Stimulated activated CD4-positive, alpha-beta T cell treated with anti-CD3 and anti-CD28 coated beads, Interleukin-12 subunit alpha, Interleukin-12 subunit beta, amount 100 ng/mL, for 24 hours (primary cell): ENCODE measurements around the gene S100A6.

Experiments used
- DNase-seq, 2 experiments: peaks; one replicate each; pipeline ENCODE4 v3.0.0-alpha.2; 2020; ENCODE audit warnings: low read depth in 2 of 2

Gene S100A6

DNA sequence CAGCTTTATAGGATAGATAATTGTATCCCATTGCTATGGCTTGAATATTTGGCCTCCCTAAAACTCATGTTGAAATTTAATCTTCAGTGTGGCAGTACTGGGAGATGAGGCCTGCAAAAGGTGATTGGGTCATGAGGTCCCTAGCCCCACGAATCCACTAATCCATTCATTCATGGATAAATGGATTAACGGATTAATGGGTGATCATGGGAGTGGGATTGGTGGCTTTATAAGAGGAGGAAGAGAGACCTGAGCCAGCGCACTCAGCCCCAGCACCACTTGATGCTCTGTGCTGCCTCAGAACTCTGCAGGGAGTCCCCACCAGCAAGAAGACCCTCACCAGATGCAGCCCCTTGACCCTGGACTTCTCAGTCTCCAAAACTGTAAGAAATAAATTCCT lies 32.0 kb downstream of the S100A6 start:
- no peak for DNase-seq

GRCh38 chr1:153498746-153499145 lies 37.0 kb downstream of the S100A6 start:
- DNase-seq: no peak

DNA sequence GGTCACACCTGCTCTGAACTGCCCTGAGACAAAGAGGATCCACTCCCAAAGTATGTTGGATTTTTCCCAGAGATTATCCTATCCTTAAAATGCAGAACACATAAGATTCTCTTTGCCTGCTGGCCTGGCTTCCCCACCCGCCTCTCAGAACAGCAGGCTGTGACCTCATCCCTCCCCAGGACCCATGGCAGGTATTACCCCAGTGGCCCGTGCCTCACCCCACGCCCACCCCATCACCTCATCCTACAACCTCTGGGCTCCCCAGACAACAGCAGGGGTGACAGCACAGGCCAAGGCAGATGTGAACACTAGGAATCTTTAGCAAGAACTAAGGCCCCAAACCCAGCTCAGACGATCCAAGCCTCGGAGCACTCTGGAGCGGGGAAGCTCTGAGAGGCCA lies 40.3 kb downstream of the S100A6 start:
- no peak for DNase-seq

- peak; percentile 49 to 82 for DNase-seq
Observed at GRCh38 chr1:153494976-153495535, 40.7 kb downstream of the S100A6 start.

- no peak for DNase-seq
Observed at GRCh38 chr1:153493343-153493960, 42.3 kb downstream of the S100A6 start.

DNA sequence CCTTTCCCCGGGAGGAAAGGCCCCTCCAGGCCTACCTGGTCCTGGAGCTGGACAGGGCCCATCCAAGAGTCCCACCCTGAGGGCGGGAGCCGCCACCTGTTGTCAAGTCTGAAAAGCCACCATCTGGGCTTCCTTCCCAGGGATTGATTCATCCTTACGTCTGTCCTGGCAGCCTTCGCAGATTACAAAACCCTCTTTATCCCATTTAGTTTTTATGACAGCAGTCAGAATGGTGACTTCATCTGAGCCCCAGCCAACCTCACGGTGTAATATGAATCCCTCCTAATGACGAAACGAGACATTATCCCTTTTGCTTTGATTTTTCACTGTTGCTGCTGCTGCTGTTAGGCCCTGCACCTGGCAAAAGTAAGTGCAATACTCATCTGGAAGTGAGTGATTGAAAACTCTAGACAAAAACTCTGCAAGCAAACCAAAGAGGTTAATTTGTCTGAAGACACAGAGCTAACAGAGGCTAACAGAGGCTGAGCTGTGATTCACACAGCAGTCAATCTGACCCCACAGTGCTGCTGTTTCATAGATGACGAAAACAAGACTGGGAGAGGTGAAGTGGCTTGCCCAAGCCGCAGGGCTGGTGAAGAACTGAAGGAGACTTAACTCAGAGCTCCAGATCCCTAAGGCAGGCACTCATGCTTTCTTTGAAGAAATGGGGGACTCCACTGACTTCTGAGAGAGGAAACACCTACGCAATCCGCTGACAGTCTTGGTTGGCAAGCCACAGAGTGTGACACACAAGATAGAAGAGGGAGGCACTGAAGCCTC lies 45.3 kb downstream of the S100A6 start:
- DNase-seq: no peak

DNA sequence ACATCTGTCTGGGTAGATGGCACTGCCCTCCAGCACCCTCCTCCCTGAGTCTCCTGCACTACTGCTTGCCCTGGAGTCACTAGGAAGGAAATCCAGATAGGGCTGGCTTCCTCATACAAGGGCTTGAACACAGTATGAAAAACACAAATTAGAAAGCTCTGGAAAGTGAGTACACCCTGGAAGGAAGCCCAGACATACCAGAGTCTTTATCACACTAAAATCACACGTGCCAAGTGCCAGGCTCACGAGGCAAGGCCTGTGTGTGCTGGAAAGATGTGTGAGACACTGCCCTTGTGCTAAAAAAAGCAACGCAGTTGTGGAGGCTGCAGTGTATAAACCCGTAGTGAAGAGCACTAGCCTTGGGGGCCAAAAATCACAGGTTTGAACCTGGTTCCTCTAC lies 47.1 kb downstream of the S100A6 start:
- no peak for DNase-seq

GRCh38 chr1:153487707-153488106 lies 48.1 kb downstream of the S100A6 start:
- DNase-seq: no peak

DNA sequence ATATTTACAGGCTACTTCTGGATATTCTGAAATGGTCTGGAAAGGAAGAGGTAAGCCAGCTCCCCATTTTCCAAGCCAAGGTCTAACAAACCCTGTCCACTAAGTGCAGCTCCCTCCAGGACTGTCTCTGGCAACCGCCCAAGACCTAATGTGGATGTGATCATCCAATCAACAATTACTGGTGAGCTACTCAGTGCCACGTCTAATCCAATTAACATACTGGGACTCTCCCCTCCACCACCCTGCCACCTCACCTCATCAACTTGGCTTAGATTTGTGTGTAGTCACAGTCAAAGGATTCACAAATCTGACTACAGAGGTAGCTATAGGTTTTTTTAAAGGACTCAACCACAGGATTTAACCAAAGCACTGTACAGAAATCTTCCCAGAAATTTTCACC lies 49.9 kb downstream of the S100A6 start:
- no peak for DNase-seq
